ENCODE results near the gene RCOR2.

RCOR2 gene

DNA sequence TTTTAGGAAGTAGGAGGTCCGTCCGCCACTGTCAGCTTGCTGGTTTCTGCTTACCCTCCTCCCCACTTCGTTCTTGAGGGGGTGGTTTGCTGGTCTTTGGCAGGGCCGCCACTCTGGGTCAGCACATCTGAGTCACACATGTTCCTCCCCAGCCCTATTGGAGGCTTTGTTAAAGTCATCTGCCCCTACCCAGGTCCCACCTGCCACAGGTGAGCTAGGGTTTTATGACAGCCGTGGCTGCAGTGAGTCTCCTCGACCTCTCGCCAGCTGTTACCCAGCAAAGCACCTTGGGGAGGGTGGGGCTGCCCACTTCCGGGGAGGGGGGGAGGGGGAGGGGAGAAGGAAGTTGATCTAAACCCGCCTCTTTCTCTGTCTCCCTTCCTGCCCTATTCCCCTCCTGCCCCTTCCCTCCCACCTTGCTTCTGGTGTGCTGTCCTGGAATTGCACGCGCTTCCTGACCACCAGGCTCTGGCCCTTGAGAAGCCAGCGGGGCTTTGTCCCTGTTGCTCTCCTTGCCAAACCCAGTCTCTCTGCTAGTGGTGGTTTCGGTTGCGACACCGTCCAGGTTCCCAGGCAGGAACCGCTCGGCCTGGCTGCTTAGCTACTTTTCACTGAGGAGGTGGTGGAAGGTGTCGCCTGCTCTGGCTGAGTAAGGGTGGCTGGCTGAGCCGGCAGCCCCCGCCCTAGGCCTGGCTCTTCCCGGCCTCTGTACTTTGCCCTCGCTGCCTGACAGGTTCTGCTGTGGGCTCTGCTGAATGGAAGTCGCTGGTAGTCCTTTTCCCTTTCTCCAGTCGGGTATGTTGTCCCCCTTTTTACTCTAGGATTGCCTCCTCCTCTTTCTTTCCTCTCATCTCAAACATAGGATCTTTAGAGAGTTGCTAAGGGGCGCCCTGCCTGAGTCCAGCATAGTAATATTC is 28.5 kb downstream of the RCOR2 start:
- peak overlapping the region; percentile 61 for H3K9ac ChIP-seq (ENCODE audit: low read depth, low read length)
- H3K4me1 ChIP-seq (ENCODE audit: insufficient read depth, low read length), result peaks cover 17% of the 10 kb centered on the region
- peak overlapping the region; percentile 87 for H3K27ac ChIP-seq (ENCODE audit: low read depth, low read length)
- H3K9me3 ChIP-seq (ENCODE audit: insufficient read depth, low read depth, low read length), result no peaks in the 10 kb centered on the region
- peak overlapping the region; percentile 28 for H3K4me3 ChIP-seq (ENCODE audit: low read length)
- no peaks in the 10 kb centered on the region for H3K27me3 ChIP-seq (ENCODE audit: insufficient read depth, low read length)
- WGBS, result 49% methylated on average over 24 of the region's 25 CpGs
- H3K36me3 ChIP-seq (ENCODE audit: insufficient read depth, low read length), result peaks cover 2% of the 10 kb centered on the region; the same call in 1 of the 2 replicates

- H3K4me3 ChIP-seq (ENCODE audit: low read length), result 0 out of 2 replicates have a peak overlapping the region, but pooled peaks have one; percentile 15
- H3K9ac ChIP-seq (ENCODE audit: low read depth, low read length), result no peak overlapping the region
- peak overlapping the region; percentile 73; the same call in 1 of the 2 replicates for H3K27ac ChIP-seq (ENCODE audit: low read depth, low read length)
- no peaks in the 10 kb centered on the region for H3K27me3 ChIP-seq (ENCODE audit: insufficient read depth, low read length)
- WGBS, result 69% methylated on average over 6 of the region's 6 CpGs
- no peaks in the 10 kb centered on the region; the same call in 1 of the 2 replicates for H3K36me3 ChIP-seq (ENCODE audit: insufficient read depth, low read length)
- H3K9me3 ChIP-seq (ENCODE audit: insufficient read depth, low read depth, low read length), result no peaks in the 10 kb centered on the region
- H3K4me1 ChIP-seq (ENCODE audit: insufficient read depth, low read length), result peaks cover 20% of the 10 kb centered on the region
These were observed 29.5 kb downstream of the RCOR2 start for GRCh38 chr11:63887386-63887999.

- H3K9me3 ChIP-seq (ENCODE audit: insufficient read depth, low read depth, low read length), result no peaks in the 10 kb centered on the region
- 97% methylated on average over 4 of the region's 4 CpGs for WGBS
- peaks cover 35% of the 10 kb centered on the region for H3K4me1 ChIP-seq (ENCODE audit: insufficient read depth, low read length)
- H3K27me3 ChIP-seq (ENCODE audit: insufficient read depth, low read length), result no peaks in the 10 kb centered on the region
- H3K27ac ChIP-seq (ENCODE audit: low read depth, low read length), result peak overlapping the region; percentile 37; the same call in 1 of the 2 replicates
- H3K36me3 ChIP-seq (ENCODE audit: insufficient read depth, low read length), result no peaks in the 10 kb centered on the region; the same call in 1 of the 2 replicates
- no peak overlapping the region for H3K4me3 ChIP-seq (ENCODE audit: low read length)
- no peak overlapping the region for H3K9ac ChIP-seq (ENCODE audit: low read depth, low read length)
These were observed 32.6 kb downstream of the RCOR2 start for GRCh38 chr11:63884196-63884932.

GRCh38 chr11:63883791-63884190 is 33.2 kb downstream of the RCOR2 start:
- no peaks in the 10 kb centered on the region for H3K27me3 ChIP-seq (ENCODE audit: insufficient read depth, low read length)
- H3K4me1 ChIP-seq (ENCODE audit: insufficient read depth, low read length), result peaks cover 35% of the 10 kb centered on the region
- no peaks in the 10 kb centered on the region for H3K9me3 ChIP-seq (ENCODE audit: insufficient read depth, low read depth, low read length)
- no peaks in the 10 kb centered on the region for H3K36me3 ChIP-seq (ENCODE audit: insufficient read depth, low read length)
- H3K4me3 ChIP-seq (ENCODE audit: low read length), result no peak overlapping the region
- no peak overlapping the region for H3K9ac ChIP-seq (ENCODE audit: low read depth, low read length)
- no peak overlapping the region for H3K27ac ChIP-seq (ENCODE audit: low read depth, low read length)
- 90% methylated on average over 6 of the region's 6 CpGs for WGBS

- H3K27me3 ChIP-seq (ENCODE audit: insufficient read depth, low read length), result no peaks in the 10 kb centered on the region
- peaks cover 26% of the 10 kb centered on the region for H3K4me1 ChIP-seq (ENCODE audit: insufficient read depth, low read length)
- no peaks in the 10 kb centered on the region for H3K9me3 ChIP-seq (ENCODE audit: insufficient read depth, low read depth, low read length)
- 64% methylated on average over 7 of the region's 7 CpGs for WGBS
- no peak overlapping the region for H3K4me3 ChIP-seq (ENCODE audit: low read length)
- no peak overlapping the region for H3K9ac ChIP-seq (ENCODE audit: low read depth, low read length)
- H3K27ac ChIP-seq (ENCODE audit: low read depth, low read length), result peak overlapping the region; percentile 23
- no peaks in the 10 kb centered on the region for H3K36me3 ChIP-seq (ENCODE audit: insufficient read depth, low read length)
These were observed 34.3 kb downstream of the RCOR2 start for GRCh38 chr11:63882555-63883242.

DNA sequence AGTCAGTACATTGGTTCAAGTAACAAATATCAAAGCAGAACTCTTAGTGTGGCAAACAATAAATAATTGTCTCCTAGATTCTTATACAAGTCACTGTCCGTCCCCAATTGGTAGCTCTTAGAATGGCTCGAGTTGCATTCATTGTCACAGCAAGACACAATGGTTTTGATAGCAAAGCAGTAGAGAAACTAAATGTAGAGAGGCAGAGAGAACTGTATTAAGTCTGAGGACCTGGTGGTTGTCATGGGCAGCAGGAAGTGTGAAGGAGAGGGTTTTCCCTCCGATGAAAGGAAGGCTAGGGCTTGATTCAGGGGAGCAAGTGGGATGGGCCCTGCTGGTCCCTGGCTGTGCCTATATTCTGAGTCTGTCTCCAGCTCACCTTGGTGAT is 36.6 kb downstream of the RCOR2 start:
- H3K27ac ChIP-seq (ENCODE audit: low read depth, low read length), result no peak overlapping the region; the same call in 1 of the 2 replicates
- H3K4me1 ChIP-seq (ENCODE audit: insufficient read depth, low read length), result peaks cover 21% of the 10 kb centered on the region
- no peaks in the 10 kb centered on the region for H3K27me3 ChIP-seq (ENCODE audit: insufficient read depth, low read length)
- H3K4me3 ChIP-seq (ENCODE audit: low read length), result no peak overlapping the region
- H3K9me3 ChIP-seq (ENCODE audit: insufficient read depth, low read depth, low read length), result no peaks in the 10 kb centered on the region
- H3K9ac ChIP-seq (ENCODE audit: low read depth, low read length), result no peak overlapping the region
- 41% methylated on average over 3 of the region's 3 CpGs for WGBS
- H3K36me3 ChIP-seq (ENCODE audit: insufficient read depth, low read length), result peaks cover 5% of the 10 kb centered on the region; the same call in 1 of the 2 replicates

GRCh38 chr11:63879598-63880402 is 37.2 kb downstream of the RCOR2 start:
- Histone ChIP-seq H3K9me3 (ENCODE audit: insufficient read depth, low read depth, low read length) (no peaks in the 10 kb centered on the region), H3K27ac (ENCODE audit: low read depth, low read length) (peak overlapping the region; percentile 7; the same call in 1 of the 2 replicates), H3K9ac (ENCODE audit: low read depth, low read length) (no peak overlapping the region), H3K36me3 (ENCODE audit: insufficient read depth, low read length) (peaks cover 5% of the 10 kb centered on the region; the same call in 1 of the 2 replicates), H3K4me1 (ENCODE audit: insufficient read depth, low read length) (peaks cover 21% of the 10 kb centered on the region), H3K27me3 (ENCODE audit: insufficient read depth, low read length) (no peaks in the 10 kb centered on the region), H3K4me3 (ENCODE audit: low read length) (no peak overlapping the region)
- 30% methylated on average over 2 of the region's 2 CpGs for WGBS

- Histone ChIP-seq H3K27ac (ENCODE audit: low read depth, low read length) (no peak overlapping the region), H3K36me3 (ENCODE audit: insufficient read depth, low read length) (peaks cover 5% of the 10 kb centered on the region; the same call in 1 of the 2 replicates), H3K27me3 (ENCODE audit: insufficient read depth, low read length) (no peaks in the 10 kb centered on the region), H3K9me3 (ENCODE audit: insufficient read depth, low read depth, low read length) (no peaks in the 10 kb centered on the region), H3K9ac (ENCODE audit: low read depth, low read length) (no peak overlapping the region), H3K4me1 (ENCODE audit: insufficient read depth, low read length) (peaks cover 20% of the 10 kb centered on the region), H3K4me3 (ENCODE audit: low read length) (no peak overlapping the region)
- 91% methylated on average over 6 of the region's 6 CpGs for WGBS
These were observed 39.2 kb downstream of the RCOR2 start for GRCh38 chr11:63877658-63878241.

DNA sequence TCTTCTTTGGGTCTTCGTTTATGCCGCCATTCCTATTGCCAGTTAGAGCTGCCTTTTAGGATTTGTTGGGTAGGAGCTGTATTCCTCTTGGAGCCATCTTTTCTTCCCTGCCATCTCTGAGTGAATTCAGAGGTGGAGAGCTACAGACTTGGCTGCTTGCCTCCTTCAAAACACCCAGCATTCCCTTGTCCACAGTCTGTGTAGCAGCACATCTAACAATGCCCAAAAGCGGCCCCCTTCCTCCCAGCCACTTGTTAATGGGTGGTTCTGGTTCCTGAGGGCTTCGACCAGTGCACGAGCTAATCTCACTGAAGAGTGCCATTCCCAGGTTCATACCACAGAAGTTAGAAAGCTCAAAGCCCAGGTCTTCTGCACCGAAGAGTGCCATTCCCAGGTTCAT is 40.3 kb downstream of the RCOR2 start:
- Histone ChIP-seq H3K4me1 (ENCODE audit: insufficient read depth, low read length) (peaks cover 25% of the 10 kb centered on the region), H3K36me3 (ENCODE audit: insufficient read depth, low read length) (peaks cover 5% of the 10 kb centered on the region; the same call in 1 of the 2 replicates), H3K4me3 (ENCODE audit: low read length) (no peak overlapping the region), H3K9me3 (ENCODE audit: insufficient read depth, low read depth, low read length) (no peaks in the 10 kb centered on the region), H3K9ac (ENCODE audit: low read depth, low read length) (no peak overlapping the region), H3K27ac (ENCODE audit: low read depth, low read length) (no peak overlapping the region), H3K27me3 (ENCODE audit: insufficient read depth, low read length) (no peaks in the 10 kb centered on the region)
- WGBS, result 96% methylated on average over 6 of the region's 6 CpGs
